Measurements from ENCODE around the gene IRF8. TPM values are rescaled to one million over a fixed set of nuclear protein-coding genes. Genes with fewer than 3 reads are reported as not detected.

The IRF8 gene
- total RNA-seq, 1 donor from 2014 or later, result 20.0 TPM

GRCh38 chr16:85879549-85879948 lies 19.4 kb upstream of the IRF8 start:
- Histone ChIP-seq H3K9me3 (no peaks in the 10 kb centered on the region), H3K27me3 (no peaks in the 10 kb centered on the region), H3K4me3 (no peak overlapping the region), H3K36me3 (no peaks in the 10 kb centered on the region), H3K4me1 (no peaks in the 10 kb centered on the region), H3K27ac (no peak overlapping the region)
- DNase-seq (ENCODE audit: low spot score in 2 of 2), result no peak
- no peak for TF ChIP-seq CTCF (IDR thresholded peaks at IDR 0.05)
- intact Hi-C loops (cut with DNase I), result no loop called here

- no peak overlapping the region for H3K4me3 ChIP-seq
- DNase-seq (ENCODE audit: low spot score in 2 of 2), result no peak
- H3K36me3 ChIP-seq, result no peaks in the 10 kb centered on the region
- TF ChIP-seq CTCF (IDR thresholded peaks at IDR 0.05), result no peak
- no peak overlapping the region for H3K27ac ChIP-seq
- H3K4me1 ChIP-seq, result no peaks in the 10 kb centered on the region
- no peaks in the 10 kb centered on the region for H3K27me3 ChIP-seq
- intact Hi-C loops (cut with DNase I), result no loop called here
- no peaks in the 10 kb centered on the region for H3K9me3 ChIP-seq
These were observed 18.8 kb upstream of the IRF8 start for GRCh38 chr16:85879975-85880831.

GRCh38 chr16:85880861-85881260 lies 18.1 kb upstream of the IRF8 start:
- H3K9me3 ChIP-seq, result no peaks in the 10 kb centered on the region
- H3K27ac ChIP-seq, result no peak overlapping the region
- intact Hi-C loops (cut with DNase I), result no loop called here
- DNase-seq (ENCODE audit: low spot score in 2 of 2), result no peak
- TF ChIP-seq CTCF (IDR thresholded peaks at IDR 0.05), result no peak
- H3K27me3 ChIP-seq, result no peaks in the 10 kb centered on the region
- H3K4me3 ChIP-seq, result no peak overlapping the region
- no peaks in the 10 kb centered on the region for H3K36me3 ChIP-seq
- no peaks in the 10 kb centered on the region for H3K4me1 ChIP-seq

GRCh38 chr16:85881436-85881835 lies 17.5 kb upstream of the IRF8 start:
- H3K27me3 ChIP-seq, result no peaks in the 10 kb centered on the region
- no peak for DNase-seq (ENCODE audit: low spot score in 2 of 2)
- H3K9me3 ChIP-seq, result no peaks in the 10 kb centered on the region
- intact Hi-C loops (cut with DNase I), result no loop called here
- H3K27ac ChIP-seq, result no peak overlapping the region
- no peak overlapping the region for H3K4me3 ChIP-seq
- no peaks in the 10 kb centered on the region for H3K36me3 ChIP-seq
- no peaks in the 10 kb centered on the region for H3K4me1 ChIP-seq
- no peak for TF ChIP-seq CTCF (IDR thresholded peaks at IDR 0.05)

- H3K27me3 ChIP-seq, result no peaks in the 10 kb centered on the region
- H3K9me3 ChIP-seq, result no peaks in the 10 kb centered on the region
- H3K36me3 ChIP-seq, result no peaks in the 10 kb centered on the region
- no peaks in the 10 kb centered on the region for H3K4me1 ChIP-seq
- DNase-seq (ENCODE audit: low spot score in 2 of 2), result no peak
- intact Hi-C loops (cut with DNase I), result no loop called here
- H3K4me3 ChIP-seq, result no peak overlapping the region
- no peak for TF ChIP-seq CTCF (IDR thresholded peaks at IDR 0.05)
- H3K27ac ChIP-seq, result no peak overlapping the region
These were observed 16.7 kb upstream of the IRF8 start for GRCh38 chr16:85882181-85882810.
